ENCODE results near the gene C12orf56.

C12orf56 gene

DNA sequence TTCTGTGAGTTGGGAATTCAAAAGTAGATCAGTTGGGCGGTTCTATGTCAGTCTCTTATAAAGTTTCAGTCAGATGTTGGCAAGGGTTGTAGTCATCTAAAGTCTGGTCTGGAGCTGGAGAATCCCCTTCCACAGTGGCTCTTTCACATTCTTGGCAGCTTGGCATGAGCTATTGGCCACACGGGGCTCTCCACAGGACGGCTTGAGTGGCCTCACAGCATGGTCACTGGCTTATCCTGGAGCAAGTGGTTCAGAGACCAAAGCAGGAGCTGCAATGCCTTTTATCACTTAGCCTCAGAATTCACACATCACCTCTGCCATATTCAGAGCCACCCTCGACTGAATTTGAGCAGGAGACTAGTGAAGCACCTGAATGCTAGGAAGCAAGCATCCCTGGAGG, 161.3 kb downstream of the C12orf56 start:
- no peaks in the 10 kb centered on the region for H3K4me1 ChIP-seq (ENCODE audit: control extremely low read depth in 1 of 4, control insufficient read depth in 4 of 4, insufficient read depth in 4 of 4, low read length in 3 of 4)
- ChIA-PET CTCF (no interaction called here), POLR2A (no interaction called here)
- no peaks in the 10 kb centered on the region for H3K9me3 ChIP-seq (ENCODE audit: control extremely low read depth in 1 of 5, control insufficient read depth in 4 of 5, insufficient read depth in 2 of 5, low read depth in 1 of 5, low read length in 4 of 5)
- H3K36me3 ChIP-seq (ENCODE audit: control insufficient read depth in 4 of 4, insufficient read depth in 4 of 4, low read length in 3 of 4), result no peaks in the 10 kb centered on the region
- no peaks in the 10 kb centered on the region for H3K27me3 ChIP-seq (replicated peaks in 2 of 5; ENCODE audit: control insufficient read depth in 4 of 5, insufficient read depth in 5 of 5, low read length in 4 of 5)
- H3K27ac ChIP-seq (ENCODE audit: insufficient read depth in 1 of 2, low read depth in 1 of 2, low read length in 2 of 2, poor library complexity in 1 of 2, severe bottlenecking in 2 of 2), result no peak overlapping the region
- no peak overlapping the region for H3K4me3 ChIP-seq (ENCODE audit: control insufficient read depth in 1 of 7, extremely low read depth in 1 of 7, insufficient read depth in 4 of 7, low read depth in 2 of 7, low read length in 6 of 7)
- WGBS (ENCODE audit: insufficient coverage), result 88% methylated on average over 2 of the region's 4 CpGs
- no peak for DNase-seq

DNA sequence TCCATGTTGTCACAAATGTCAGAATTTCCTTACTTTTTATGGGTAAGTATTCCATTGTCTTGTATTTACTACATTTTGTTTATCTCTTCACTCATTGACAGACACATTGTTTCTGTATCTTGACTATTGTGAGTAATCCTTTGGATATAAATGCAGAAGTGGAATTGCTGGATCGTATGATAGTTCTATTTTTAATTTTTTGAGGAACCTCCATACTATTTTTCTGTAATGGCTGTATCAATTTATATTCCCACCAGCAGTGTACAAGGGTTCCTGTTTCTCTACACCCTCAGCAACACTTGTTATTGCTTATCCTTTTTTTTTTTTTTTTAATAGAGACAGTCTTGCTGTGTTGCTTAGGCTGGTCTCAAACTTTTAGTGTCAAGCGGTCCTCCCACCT, 164.9 kb downstream of the C12orf56 start:
- Histone ChIP-seq H3K4me1 (ENCODE audit: control extremely low read depth in 1 of 4, control insufficient read depth in 4 of 4, insufficient read depth in 4 of 4, low read length in 3 of 4) (peaks cover 5 to 11% (median 8%) of the 10 kb centered on the region in 4 experiments), H3K27ac (ENCODE audit: insufficient read depth in 1 of 2, low read depth in 1 of 2, low read length in 2 of 2, poor library complexity in 1 of 2, severe bottlenecking in 2 of 2) (no peak overlapping the region), H3K9me3 (ENCODE audit: control extremely low read depth in 1 of 5, control insufficient read depth in 4 of 5, insufficient read depth in 2 of 5, low read depth in 1 of 5, low read length in 4 of 5) (no peaks in the 10 kb centered on the region), H3K27me3 (replicated peaks in 2 of 5; ENCODE audit: control insufficient read depth in 4 of 5, insufficient read depth in 5 of 5, low read length in 4 of 5) (no peaks in the 10 kb centered on the region), H3K4me3 (ENCODE audit: control insufficient read depth in 1 of 7, extremely low read depth in 1 of 7, insufficient read depth in 4 of 7, low read depth in 2 of 7, low read length in 6 of 7) (no peak overlapping the region), H3K36me3 (ENCODE audit: control insufficient read depth in 4 of 4, insufficient read depth in 4 of 4, low read length in 3 of 4) (no peaks in the 10 kb centered on the region)
- POLR2A ChIA-PET, result no interaction called here
- CTCF ChIA-PET, result no interaction called here
- DNase-seq, result no peak
- 100% methylated on average over 1 of the region's 2 CpGs for WGBS (ENCODE audit: insufficient coverage)

GRCh38 chr12:64222009-64222765, 168.4 kb downstream of the C12orf56 start, which contains the start of gene KICS2:
TSS of gene KICS2 (minus strand) at chr12:64222296. CDS start at chr12:64222237, 59 bp downstream.
- no peaks in the 10 kb centered on the region for H3K36me3 ChIP-seq (ENCODE audit: control insufficient read depth in 4 of 4, insufficient read depth in 4 of 4, low read length in 3 of 4)
- no peaks in the 10 kb centered on the region for H3K9me3 ChIP-seq (ENCODE audit: control extremely low read depth in 1 of 5, control insufficient read depth in 4 of 5, insufficient read depth in 2 of 5, low read depth in 1 of 5, low read length in 4 of 5)
- no peaks in the 10 kb centered on the region for H3K27me3 ChIP-seq (replicated peaks in 2 of 5; ENCODE audit: control insufficient read depth in 4 of 5, insufficient read depth in 5 of 5, low read length in 4 of 5)
- WGBS (ENCODE audit: insufficient coverage), result 0% methylated on average over 52 of the region's 56 CpGs
- H3K4me1 ChIP-seq (ENCODE audit: control extremely low read depth in 1 of 4, control insufficient read depth in 4 of 4, insufficient read depth in 4 of 4, low read length in 3 of 4), result peaks cover 11 to 39% (median 17%) of the 10 kb centered on the region in 4 experiments
- CTCF ChIA-PET, result interaction anchor here (1.0 to 1.4 kb wide), 2 partner anchors 8 to 378 kb away, joined by 3 to 4 read pairs; partner anchors contain the start of gene SRGAP1
- H3K27ac ChIP-seq (ENCODE audit: insufficient read depth in 1 of 2, low read depth in 1 of 2, low read length in 2 of 2, poor library complexity in 1 of 2, severe bottlenecking in 2 of 2), result peak within 1 kb of the TSS; percentile 93 to 96
- H3K4me3 ChIP-seq (ENCODE audit: control insufficient read depth in 1 of 7, extremely low read depth in 1 of 7, insufficient read depth in 4 of 7, low read depth in 2 of 7, low read length in 6 of 7), result peak within 1 kb of the TSS; percentile 75 to 97 (median 90)
- POLR2A ChIA-PET, result no interaction called here
- DNase-seq, result peak; percentile 94 to 97 (median 96)

DNA sequence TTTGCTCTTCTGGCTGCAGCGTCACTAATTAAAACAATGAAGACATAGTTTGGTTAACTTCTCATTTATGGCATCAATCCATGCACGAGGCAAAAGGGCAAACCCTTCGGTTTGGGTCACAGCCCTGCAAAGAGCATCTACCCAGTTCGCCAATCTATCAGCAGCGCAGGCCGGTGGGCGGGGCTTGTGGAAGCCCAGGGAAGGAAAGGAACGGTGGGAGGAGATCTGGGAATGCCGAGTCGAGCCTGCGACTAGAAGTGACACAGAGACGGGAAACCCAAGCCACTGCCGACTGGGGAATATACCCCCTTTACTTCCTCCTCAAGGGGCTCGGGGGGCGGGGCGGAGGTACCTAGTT, 168.9 kb downstream of the C12orf56 start:
- H3K27ac ChIP-seq (ENCODE audit: insufficient read depth in 1 of 2, low read depth in 1 of 2, low read length in 2 of 2, poor library complexity in 1 of 2, severe bottlenecking in 2 of 2), result peak overlapping the region; percentile 93 to 96
- no peaks in the 10 kb centered on the region for H3K36me3 ChIP-seq (ENCODE audit: control insufficient read depth in 4 of 4, insufficient read depth in 4 of 4, low read length in 3 of 4)
- H3K4me3 ChIP-seq (ENCODE audit: control insufficient read depth in 1 of 7, extremely low read depth in 1 of 7, insufficient read depth in 4 of 7, low read depth in 2 of 7, low read length in 6 of 7), result peak overlapping the region; percentile 75 to 97 (median 90)
- 2% methylated on average over 9 of the region's 16 CpGs for WGBS (ENCODE audit: insufficient coverage)
- no peaks in the 10 kb centered on the region for H3K9me3 ChIP-seq (ENCODE audit: control extremely low read depth in 1 of 5, control insufficient read depth in 4 of 5, insufficient read depth in 2 of 5, low read depth in 1 of 5, low read length in 4 of 5)
- ChIA-PET POLR2A (no interaction called here), CTCF (interaction anchor here (1.0 to 1.4 kb wide), 2 partner anchors 8 to 377 kb away, joined by 3 to 4 read pairs; partner anchors contain the start of gene SRGAP1)
- peaks cover 11 to 39% (median 17%) of the 10 kb centered on the region in 4 experiments for H3K4me1 ChIP-seq (ENCODE audit: control extremely low read depth in 1 of 4, control insufficient read depth in 4 of 4, insufficient read depth in 4 of 4, low read length in 3 of 4)
- DNase-seq, result peak; percentile 39 to 70 (median 67)
- H3K27me3 ChIP-seq (replicated peaks in 2 of 5; ENCODE audit: control insufficient read depth in 4 of 5, insufficient read depth in 5 of 5, low read length in 4 of 5), result no peaks in the 10 kb centered on the region

- Histone ChIP-seq H3K9me3 (ENCODE audit: control extremely low read depth in 1 of 5, control insufficient read depth in 4 of 5, insufficient read depth in 2 of 5, low read depth in 1 of 5, low read length in 4 of 5) (no peaks in the 10 kb centered on the region), H3K27ac (ENCODE audit: insufficient read depth in 1 of 2, low read depth in 1 of 2, low read length in 2 of 2, poor library complexity in 1 of 2, severe bottlenecking in 2 of 2) (peak overlapping the region in 1 of 2 experiments; percentile 52), H3K4me1 (ENCODE audit: control extremely low read depth in 1 of 4, control insufficient read depth in 4 of 4, insufficient read depth in 4 of 4, low read length in 3 of 4) (peaks cover 11 to 45% (median 17%) of the 10 kb centered on the region in 4 experiments), H3K27me3 (replicated peaks in 2 of 5; ENCODE audit: control insufficient read depth in 4 of 5, insufficient read depth in 5 of 5, low read length in 4 of 5) (no peaks in the 10 kb centered on the region), H3K4me3 (ENCODE audit: control insufficient read depth in 1 of 7, extremely low read depth in 1 of 7, insufficient read depth in 4 of 7, low read depth in 2 of 7, low read length in 6 of 7) (peak overlapping the region in 1 of 7 experiments; percentile 46), H3K36me3 (ENCODE audit: control insufficient read depth in 4 of 4, insufficient read depth in 4 of 4, low read length in 3 of 4) (peaks cover 0 to 4% (median 3%) of the 10 kb centered on the region in 4 experiments)
- DNase-seq, result no peak
- ChIA-PET POLR2A (no interaction called here), CTCF (interaction anchor here (1.6 kb wide), 1 partner anchor 17 kb away, joined by 3 read pairs; no protein-coding TSS in a partner anchor)
- WGBS (ENCODE audit: insufficient coverage), result 88% methylated on average over 1 of the region's 3 CpGs
Measured at GRCh38 chr12:64220046-64220445, 170.5 kb downstream of the C12orf56 start.

- Histone ChIP-seq H3K27me3 (replicated peaks in 2 of 5; ENCODE audit: control insufficient read depth in 4 of 5, insufficient read depth in 5 of 5, low read length in 4 of 5) (no peaks in the 10 kb centered on the region), H3K36me3 (ENCODE audit: control insufficient read depth in 4 of 4, insufficient read depth in 4 of 4, low read length in 3 of 4) (peaks cover 0 to 10% (median 7%) of the 10 kb centered on the region in 4 experiments), H3K27ac (ENCODE audit: insufficient read depth in 1 of 2, low read depth in 1 of 2, low read length in 2 of 2, poor library complexity in 1 of 2, severe bottlenecking in 2 of 2) (peak overlapping the region; percentile 37 to 81), H3K9me3 (ENCODE audit: control extremely low read depth in 1 of 5, control insufficient read depth in 4 of 5, insufficient read depth in 2 of 5, low read depth in 1 of 5, low read length in 4 of 5) (no peaks in the 10 kb centered on the region), H3K4me1 (ENCODE audit: control extremely low read depth in 1 of 4, control insufficient read depth in 4 of 4, insufficient read depth in 4 of 4, low read length in 3 of 4) (peaks cover 11 to 45% (median 17%) of the 10 kb centered on the region in 4 experiments), H3K4me3 (ENCODE audit: control insufficient read depth in 1 of 7, extremely low read depth in 1 of 7, insufficient read depth in 4 of 7, low read depth in 2 of 7, low read length in 6 of 7) (peak overlapping the region in 3 of 7 experiments; percentile 24 to 75 (median 44))
- POLR2A ChIA-PET, result no interaction called here
- CTCF ChIA-PET, result interaction anchor here (1.6 to 1.7 kb wide), 2 partner anchors 18 to 38 kb away, joined by 3 read pairs; no protein-coding TSS in a partner anchor
- DNase-seq, result peak; percentile 22 to 39 (median 27)
- 0% methylated on average over 1 of the region's 2 CpGs for WGBS (ENCODE audit: insufficient coverage)
Measured at GRCh38 chr12:64219145-64219544, 171.4 kb downstream of the C12orf56 start.

DNA sequence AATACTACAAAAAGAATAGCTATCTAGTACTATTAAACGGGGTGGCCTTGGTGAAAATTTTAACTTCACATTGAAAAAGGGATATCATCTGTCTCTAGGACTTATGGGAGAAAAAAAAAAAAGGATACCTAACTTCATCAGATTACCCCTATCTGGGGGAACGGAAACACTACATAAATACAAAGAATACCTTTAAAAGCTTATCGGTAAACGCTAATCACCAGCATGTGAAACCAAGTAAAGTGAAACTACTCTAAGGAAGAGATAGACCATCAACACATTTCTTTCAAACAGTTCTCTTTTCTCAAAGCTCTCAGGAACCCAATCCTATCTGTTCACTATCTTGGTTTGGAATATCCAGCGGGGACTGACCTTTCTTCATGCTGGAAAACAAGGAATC, 172.0 kb downstream of the C12orf56 start:
- H3K36me3 ChIP-seq (ENCODE audit: control insufficient read depth in 4 of 4, insufficient read depth in 4 of 4, low read length in 3 of 4), result peaks cover 0 to 15% (median 11%) of the 10 kb centered on the region in 4 experiments
- DNase-seq, result peak in 2 of 3 donors; percentile 33 to 49
- no peaks in the 10 kb centered on the region for H3K27me3 ChIP-seq (replicated peaks in 2 of 5; ENCODE audit: control insufficient read depth in 4 of 5, insufficient read depth in 5 of 5, low read length in 4 of 5)
- ChIA-PET POLR2A (no interaction called here), CTCF (interaction anchor here (0.8 to 1.7 kb wide), 3 partner anchors 37 to 382 kb away, joined by 3 to 4 read pairs (median 3); no protein-coding TSS in a partner anchor)
- H3K9me3 ChIP-seq (ENCODE audit: control extremely low read depth in 1 of 5, control insufficient read depth in 4 of 5, insufficient read depth in 2 of 5, low read depth in 1 of 5, low read length in 4 of 5), result no peaks in the 10 kb centered on the region
- peaks cover 11 to 45% (median 17%) of the 10 kb centered on the region in 4 experiments for H3K4me1 ChIP-seq (ENCODE audit: control extremely low read depth in 1 of 4, control insufficient read depth in 4 of 4, insufficient read depth in 4 of 4, low read length in 3 of 4)
- peak overlapping the region in 5 of 7 experiments; percentile 24 to 75 (median 44) for H3K4me3 ChIP-seq (ENCODE audit: control insufficient read depth in 1 of 7, extremely low read depth in 1 of 7, insufficient read depth in 4 of 7, low read depth in 2 of 7, low read length in 6 of 7)
- WGBS (ENCODE audit: insufficient coverage), result 20% methylated on average over 1 of the region's 5 CpGs
- peak overlapping the region; percentile 37 to 81 for H3K27ac ChIP-seq (ENCODE audit: insufficient read depth in 1 of 2, low read depth in 1 of 2, low read length in 2 of 2, poor library complexity in 1 of 2, severe bottlenecking in 2 of 2)
